Muscle of leg (tissue), 11 donors: ENCODE results near the gene DCLK2. TPM values are rescaled to one million over a fixed set of nuclear protein-coding genes. Genes with fewer than 3 reads are reported as not detected.

Source experiments
- DNase-seq: peaks from one replicate; pipeline ENCODE4 v3.0.0; 2013
- H3K27ac ChIP-seq: one replicate; pipeline ENCODE4 v1.5.1; 2013; ENCODE audit warnings: mild to moderate bottlenecking, low read length, control low read depth
- H3K27me3 ChIP-seq: one replicate; pipeline ENCODE4 v1.6.1; 2013; ENCODE audit warnings: low read length; ENCODE audit not compliant: control insufficient read depth, insufficient read depth
- H3K36me3 ChIP-seq: one replicate; pipeline ENCODE4 v1.6.1; 2013; ENCODE audit warnings: low read length; ENCODE audit not compliant: control insufficient read depth, insufficient read depth
- H3K4me1 ChIP-seq: one replicate; pipeline ENCODE4 v1.6.1; 2013; ENCODE audit warnings: low read length; ENCODE audit not compliant: control insufficient read depth, insufficient read depth
- H3K4me3 ChIP-seq: one replicate; pipeline ENCODE4 v1.5.1; 2013; ENCODE audit warnings: low read length, control low read depth
- H3K9me3 ChIP-seq: replicated peaks from 2 replicates; pipeline ENCODE4 v1.6.1; 2013; ENCODE audit warnings: low read depth, low read length; ENCODE audit not compliant: control insufficient read depth
- WGBS: methylation state at CpG from one replicate; pipeline ENCODE4 v1.1.5; 2013; ENCODE audit warnings: missing lambda C conversion rate; ENCODE audit not compliant: insufficient coverage; 5-methylcytosine and 5-hydroxymethylcytosine counted together
- polyA plus RNA-seq, 8 donors: library from polyadenylated mRNA; unstranded; fragments of 120-200 nt; gene quantifications; one replicate each; pipeline versions ENCODE4 v1.2.1 to v1.2.3, GENCODE V29; 2013; ENCODE audit warnings: inconsistent platforms in 1 of 8, low replicate concordance in 1 of 8; ENCODE audit not compliant: insufficient read length in 8 of 8, insufficient read depth in 1 of 8
- total RNA-seq: library from RNA; stranded (reverse); fragments of 120-200 nt; gene quantifications from one replicate; pipeline ENCODE4 v1.2.4, GENCODE V29; 2013

DCLK2 gene
- total and polyA plus RNA-seq, 9 donors = 4.5 to 10.0 (median 7.8) TPM

DNA sequence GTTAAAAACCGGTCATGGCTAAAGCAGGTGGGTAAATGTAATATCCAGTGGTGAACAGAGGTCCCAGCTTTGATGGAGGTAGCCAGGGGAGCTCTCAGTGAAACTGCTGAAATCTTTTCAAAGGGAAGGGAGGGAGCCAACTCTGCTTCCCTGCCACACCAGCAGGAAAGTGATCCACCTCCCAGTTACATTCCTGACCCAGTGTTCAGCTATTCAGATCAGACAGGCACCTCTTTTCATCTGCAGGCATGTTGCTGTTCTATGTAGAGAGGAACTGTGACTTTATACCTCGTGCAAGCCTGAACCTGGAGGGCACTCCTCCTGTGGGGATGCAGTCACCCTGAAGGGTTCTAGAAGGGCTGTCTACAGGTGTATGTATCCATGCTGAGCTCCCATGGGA, 37.6 kb downstream of the DCLK2 start:
- 83% methylated on average over 2 of the region's 2 CpGs for WGBS
- H3K36me3 ChIP-seq = no peaks in the 10 kb centered on the region
- no peak overlapping the region for H3K27ac ChIP-seq
- DNase-seq = no peak
- H3K9me3 ChIP-seq = peaks cover 12% of the 10 kb centered on the region
- no peaks in the 10 kb centered on the region for H3K27me3 ChIP-seq
- no peak overlapping the region for H3K4me3 ChIP-seq
- H3K4me1 ChIP-seq = peaks cover 11% of the 10 kb centered on the region

GRCh38 chr4:150116506-150116905, 38.3 kb downstream of the DCLK2 start:
- peak overlapping the region; percentile 14 for H3K27ac ChIP-seq
- peaks cover 16% of the 10 kb centered on the region for H3K9me3 ChIP-seq
- 90% methylated on average over 2 of the region's 2 CpGs for WGBS

DNA sequence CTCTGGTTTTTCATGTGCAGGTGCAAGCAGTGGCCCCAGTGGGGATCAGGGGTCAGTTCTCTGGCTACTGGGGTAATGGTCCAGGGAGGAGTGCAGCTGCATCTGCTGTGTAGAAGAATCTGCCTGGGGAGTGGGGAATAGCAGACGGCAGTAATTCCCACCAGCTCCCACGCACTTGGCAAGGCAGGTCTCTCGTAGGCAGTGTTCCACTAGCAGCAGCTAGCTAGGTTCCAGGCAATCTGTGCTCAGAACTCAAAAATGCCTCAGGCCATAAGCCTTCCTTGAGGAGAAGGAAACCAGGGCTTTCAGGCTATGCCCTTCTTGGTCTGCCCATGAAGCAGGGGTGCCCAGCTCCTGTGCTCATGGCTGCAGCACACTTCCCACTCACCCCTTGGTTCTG, 38.8 kb downstream of the DCLK2 start:
- Histone ChIP-seq H3K36me3 (no peaks in the 10 kb centered on the region), H3K9me3 (peaks cover 22% of the 10 kb centered on the region), H3K27me3 (no peaks in the 10 kb centered on the region), H3K27ac (peak overlapping the region; percentile 14), H3K4me1 (peaks cover 11% of the 10 kb centered on the region), H3K4me3 (no peak overlapping the region)
- peak; percentile 87 for DNase-seq
- WGBS = 29% methylated on average over 1 of the region's 3 CpGs

More at GRCh38 chr4:150116506-150116905, 38.3 kb downstream of the DCLK2 start:
- DNase-seq = no peak
- H3K4me1 ChIP-seq = peaks cover 11% of the 10 kb centered on the region
- no peaks in the 10 kb centered on the region for H3K36me3 ChIP-seq
- H3K4me3 ChIP-seq = no peak overlapping the region
- no peaks in the 10 kb centered on the region for H3K27me3 ChIP-seq

GRCh38 chr4:150117629-150118028, 39.4 kb downstream of the DCLK2 start:
- no peak for DNase-seq
- H3K27ac ChIP-seq = peak overlapping the region; percentile 14
- H3K4me3 ChIP-seq = no peak overlapping the region
- peaks cover under 1% of the 10 kb centered on the region for H3K36me3 ChIP-seq
- no peaks in the 10 kb centered on the region for H3K27me3 ChIP-seq
- H3K4me1 ChIP-seq = peaks cover 11% of the 10 kb centered on the region
- peaks cover 25% of the 10 kb centered on the region for H3K9me3 ChIP-seq
- whole genome bisulfite sequencing = no CpG with 5 or more reads among the region's 3 CpGs

- DNase-seq = peak; percentile 30
- Histone ChIP-seq H3K4me1 (peaks cover 11% of the 10 kb centered on the region), H3K27me3 (no peaks in the 10 kb centered on the region), H3K9me3 (peaks cover 23% of the 10 kb centered on the region), H3K4me3 (no peak overlapping the region), H3K36me3 (peaks cover 3% of the 10 kb centered on the region), H3K27ac (no peak overlapping the region)
- WGBS = no CpG with 5 or more reads among the region's 1 CpG
Measured at GRCh38 chr4:150119492-150119891, 41.2 kb downstream of the DCLK2 start.

DNA sequence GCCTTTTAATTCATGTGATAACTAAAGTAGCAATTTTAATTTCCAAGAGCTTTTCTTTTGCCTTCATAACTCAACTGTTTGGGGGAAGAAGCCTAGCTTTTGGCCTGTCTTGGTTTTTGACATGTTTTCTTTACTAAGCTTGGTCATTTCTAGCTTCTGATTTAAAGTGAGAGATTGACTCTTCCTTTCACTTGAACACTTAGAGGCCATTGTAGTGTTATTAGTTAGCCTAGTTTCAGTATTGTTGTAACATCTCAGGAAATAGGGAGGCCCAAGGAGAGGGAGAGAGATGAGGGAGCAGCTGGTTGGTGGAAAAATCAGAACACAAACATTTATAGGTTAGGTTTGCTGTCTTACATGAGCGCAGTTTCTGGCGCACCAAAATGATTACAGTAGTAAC, 44.8 kb downstream of the DCLK2 start:
- no peak for DNase-seq
- H3K27me3 ChIP-seq = no peaks in the 10 kb centered on the region
- peaks cover 20% of the 10 kb centered on the region for H3K9me3 ChIP-seq
- WGBS = no CpG with 5 or more reads among the region's 2 CpGs
- peaks cover 3% of the 10 kb centered on the region for H3K36me3 ChIP-seq
- H3K27ac ChIP-seq = no peak overlapping the region
- H3K4me1 ChIP-seq = peaks cover 2% of the 10 kb centered on the region
- no peak overlapping the region for H3K4me3 ChIP-seq

GRCh38 chr4:150123796-150124677, 45.8 kb downstream of the DCLK2 start:
- Histone ChIP-seq H3K9me3 (peaks cover 20% of the 10 kb centered on the region), H3K36me3 (peaks cover 3% of the 10 kb centered on the region), H3K27me3 (no peaks in the 10 kb centered on the region), H3K27ac (no peak overlapping the region), H3K4me1 (peaks cover 2% of the 10 kb centered on the region), H3K4me3 (no peak overlapping the region)
- no CpG with 5 or more reads among the region's 10 CpGs for WGBS
- DNase-seq = peak; percentile 16

DNA sequence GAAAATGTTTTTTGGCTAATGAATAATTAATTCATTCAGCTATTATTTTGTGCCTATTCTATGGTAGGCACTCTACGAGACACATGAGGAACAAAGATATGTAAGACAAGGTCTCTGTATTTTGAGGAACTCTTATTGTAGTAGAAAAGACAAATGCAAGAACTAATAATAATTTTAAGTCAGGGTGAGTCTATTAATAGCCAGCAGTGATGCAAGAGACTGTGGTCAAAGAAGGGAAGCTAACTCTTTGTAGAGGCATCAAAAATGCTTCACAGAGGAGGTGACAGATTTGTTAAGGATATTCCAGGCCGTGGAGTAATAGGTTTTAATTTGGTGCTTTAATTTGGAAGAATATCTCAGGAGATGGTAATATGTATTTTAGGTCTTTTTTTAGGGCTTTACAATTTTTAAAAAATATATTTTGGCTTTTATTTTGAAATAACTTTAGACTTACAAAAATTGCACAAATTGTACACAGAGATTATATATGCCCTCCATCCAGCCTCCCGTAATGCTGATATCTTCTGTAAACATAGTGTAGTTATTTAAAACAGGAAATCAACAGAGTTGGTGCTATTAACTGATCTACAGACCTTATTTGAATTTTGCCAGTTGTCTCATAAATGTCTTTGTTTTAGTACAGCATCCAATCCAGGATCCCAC, 48.1 kb downstream of the DCLK2 start:
- Histone ChIP-seq H3K4me3 (no peak overlapping the region), H3K27ac (no peak overlapping the region), H3K27me3 (no peaks in the 10 kb centered on the region), H3K36me3 (peaks cover 3% of the 10 kb centered on the region), H3K9me3 (peaks cover 18% of the 10 kb centered on the region), H3K4me1 (peaks cover 2% of the 10 kb centered on the region)
- peak; percentile 67 for DNase-seq
- no CpG with 5 or more reads among the region's 3 CpGs for WGBS

- Histone ChIP-seq H3K9me3 (peaks cover 13% of the 10 kb centered on the region), H3K36me3 (peaks cover 3% of the 10 kb centered on the region), H3K27me3 (no peaks in the 10 kb centered on the region), H3K4me1 (peaks cover 2% of the 10 kb centered on the region), H3K27ac (no peak overlapping the region), H3K4me3 (no peak overlapping the region)
- DNase-seq = no peak
- WGBS = no CpG with 5 or more reads among the region's 1 CpG
Measured at GRCh38 chr4:150126864-150127203, 48.6 kb downstream of the DCLK2 start.

GRCh38 chr4:150127757-150128156, 49.5 kb downstream of the DCLK2 start:
- DNase-seq = no peak
- peaks cover 6% of the 10 kb centered on the region for H3K9me3 ChIP-seq
- no peaks in the 10 kb centered on the region for H3K27me3 ChIP-seq
- H3K4me1 ChIP-seq = peaks cover 2% of the 10 kb centered on the region
- WGBS = 91% methylated on average over 3 of the region's 4 CpGs
- no peak overlapping the region for H3K4me3 ChIP-seq
- no peak overlapping the region for H3K27ac ChIP-seq
- H3K36me3 ChIP-seq = peaks cover 1% of the 10 kb centered on the region
